SJCRH30 (cell line): ENCODE measurements around the gene FAM72C. TPM values are rescaled to one million over a fixed set of nuclear protein-coding genes. Genes with fewer than 3 reads are reported as not detected.
"Not testable (repeated sequence)": the region's sequence is repeated elsewhere in the genome, so short reads cannot be mapped to it uniquely, and the experiment has no call there.

Source experiments
- DNase-seq, 2 experiments: peaks; one replicate each; pipeline ENCODE4 v3.0.0-alpha.2; 2015 to 2020
- H3K27ac ChIP-seq: fragments of 250-450 bp; sonication (Bioruptor Pico); 2 replicates; pipeline ENCODE4 v1.5.1; 2020; ENCODE audit warnings: mild to moderate bottlenecking, moderate library complexity
- H3K27me3 ChIP-seq: fragments of 250-450 bp; sonication (Bioruptor Pico); 2 replicates; pipeline ENCODE4 v1.5.1; 2020; ENCODE audit warnings: mild to moderate bottlenecking, moderate library complexity
- H3K36me3 ChIP-seq: fragments of 250-450 bp; sonication (Bioruptor Pico); 2 replicates; pipeline ENCODE4 v1.5.1; 2020; ENCODE audit warnings: mild to moderate bottlenecking, moderate library complexity
- H3K4me1 ChIP-seq: fragments of 250-450 bp; sonication (Bioruptor Pico); 2 replicates; pipeline ENCODE4 v1.5.1; 2020; ENCODE audit warnings: mild to moderate bottlenecking, moderate library complexity
- H3K4me3 ChIP-seq: fragments of 250-450 bp; sonication (Bioruptor Pico); 2 replicates; pipeline ENCODE4 v1.5.1; 2020; ENCODE audit warnings: mild to moderate bottlenecking, moderate library complexity
- H3K9me3 ChIP-seq: fragments of 250-450 bp; sonication (Bioruptor Pico); replicated peaks from 2 replicates; pipeline ENCODE4 v1.5.1; 2020; ENCODE audit warnings: mild to moderate bottlenecking, moderate library complexity
- total RNA-seq: library from RNA; depleted of rRNA; stranded (reverse); fragments of >200 nt; shearing (Covaris generic); gene quantifications from 2 replicates; pipeline ENCODE4 v1.2.3, GENCODE V29; 2014; rRNA removed

FAM72C gene
- total RNA-seq = 6.6 and 7.9 TPM in 2 replicates

- H3K4me1 ChIP-seq, H3K36me3 ChIP-seq, H3K27ac ChIP-seq, H3K4me3 ChIP-seq, H3K9me3 ChIP-seq, DNase-seq, H3K27me3 ChIP-seq: not testable (repeated sequence)
Measured at GRCh38 chr1:143971924-143972700, at the start of gene FAM72C. TSS of gene FAM72C (minus strand) at chr1:143971986. CDS start at chr1:143971141, 845 bp downstream.

DNA sequence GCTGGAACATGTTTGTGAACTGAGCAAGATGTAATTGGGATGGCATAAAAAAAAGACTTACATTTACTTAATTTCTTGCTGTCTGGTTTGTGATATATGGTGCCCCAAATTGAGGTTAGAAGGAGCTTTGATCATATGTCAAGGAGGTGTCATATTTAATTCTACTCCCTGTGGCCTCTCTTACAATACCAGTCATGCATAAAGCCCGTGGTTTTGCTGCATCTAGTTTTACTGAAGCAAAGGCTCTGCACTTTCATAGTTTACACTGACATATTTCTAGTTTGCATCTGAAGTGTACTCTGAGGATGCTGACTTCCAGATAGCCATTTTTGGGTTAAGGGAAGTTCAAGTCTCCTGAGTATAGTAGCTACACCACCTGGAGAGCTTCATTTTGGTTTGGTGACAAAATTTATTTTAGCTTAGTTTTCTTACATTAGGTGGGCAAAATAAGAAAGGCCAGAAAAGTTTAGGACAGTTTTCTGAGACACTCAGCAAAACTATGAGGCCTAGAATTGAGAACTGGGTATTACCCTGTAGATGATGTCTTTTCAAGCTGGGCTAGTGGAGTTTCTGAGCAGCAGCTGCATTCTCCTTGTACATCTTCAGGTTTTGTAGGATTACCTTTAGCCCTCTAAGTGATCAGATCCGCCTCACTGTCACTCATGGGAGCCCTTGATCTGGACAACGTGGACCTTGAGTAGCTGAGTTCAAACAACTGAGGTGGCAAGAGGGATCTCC, 48.4 kb upstream of the FAM72C start:
- not testable (repeated sequence) for DNase-seq, H3K4me1 ChIP-seq, H3K36me3 ChIP-seq, H3K9me3 ChIP-seq, H3K27ac ChIP-seq, H3K4me3 ChIP-seq, H3K27me3 ChIP-seq

DNA sequence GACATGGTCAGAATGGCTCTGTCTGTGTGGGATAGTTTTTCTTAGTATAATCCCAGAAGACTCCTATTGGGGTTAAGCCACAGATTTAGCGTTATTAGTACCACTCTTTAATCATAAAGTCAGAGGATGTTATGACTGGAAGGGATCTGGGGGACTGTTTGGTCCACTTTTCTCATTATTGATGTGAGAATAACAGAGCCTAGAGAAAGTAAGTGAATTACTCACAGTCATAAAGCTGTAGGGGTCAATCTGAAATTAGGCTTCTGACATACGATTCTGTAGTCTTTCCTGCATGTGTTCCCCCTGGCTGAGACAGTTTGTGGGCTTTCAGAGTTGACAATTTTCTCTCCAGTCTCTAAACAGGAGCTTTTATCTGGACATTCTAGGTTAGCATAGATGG, 47.3 kb upstream of the FAM72C start:
- H3K4me3 ChIP-seq, DNase-seq, H3K27me3 ChIP-seq, H3K9me3 ChIP-seq, H3K27ac ChIP-seq, H3K4me1 ChIP-seq, H3K36me3 ChIP-seq: not testable (repeated sequence)

DNA sequence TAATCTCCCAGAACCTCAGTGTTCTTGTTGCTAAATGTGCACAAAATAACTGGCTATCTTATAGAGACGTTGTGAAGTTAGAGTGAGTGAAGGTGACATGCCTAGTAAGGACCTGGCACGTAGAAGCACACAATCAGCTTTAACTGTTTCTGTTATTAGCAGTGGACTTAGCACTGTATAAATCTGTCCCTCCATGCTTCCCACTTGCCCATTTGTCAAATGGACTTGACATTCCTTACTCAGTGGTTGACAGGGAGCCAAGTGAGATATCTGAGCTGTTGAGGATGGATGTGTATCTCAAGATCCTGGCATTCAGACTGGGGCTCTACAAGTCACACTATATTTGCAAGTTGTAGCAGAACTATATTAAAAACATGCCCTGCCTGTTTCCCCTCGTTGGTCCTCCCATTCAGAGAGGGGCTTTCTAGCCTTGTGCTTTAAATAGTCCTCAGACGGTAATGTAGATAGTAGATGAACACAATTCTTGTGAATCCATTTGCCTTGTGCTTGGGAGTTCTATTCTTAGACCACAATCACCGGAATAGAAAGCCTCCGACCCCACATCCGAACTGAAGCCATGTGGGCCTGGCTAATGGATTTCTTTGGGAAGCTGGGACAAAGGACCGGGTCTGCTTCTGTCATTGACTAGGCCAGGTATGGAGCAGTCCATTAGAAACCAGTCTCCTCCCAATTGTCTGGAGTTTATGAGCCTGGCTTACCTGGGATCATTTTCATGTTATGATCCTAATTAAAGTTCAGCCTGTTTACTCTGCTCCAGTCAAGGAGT, 43.6 kb upstream of the FAM72C start:
- not testable (repeated sequence) for H3K27ac ChIP-seq, DNase-seq, H3K36me3 ChIP-seq, H3K9me3 ChIP-seq, H3K27me3 ChIP-seq, H3K4me1 ChIP-seq, H3K4me3 ChIP-seq

- not testable (repeated sequence) for H3K36me3 ChIP-seq, H3K4me3 ChIP-seq, H3K4me1 ChIP-seq, H3K9me3 ChIP-seq, H3K27ac ChIP-seq, DNase-seq, H3K27me3 ChIP-seq
Measured at GRCh38 chr1:144014528-144014927, 42.7 kb upstream of the FAM72C start.

GRCh38 chr1:144014121-144014520, 42.3 kb upstream of the FAM72C start:
- H3K4me3 ChIP-seq, DNase-seq, H3K9me3 ChIP-seq, H3K36me3 ChIP-seq, H3K4me1 ChIP-seq, H3K27me3 ChIP-seq, H3K27ac ChIP-seq: not testable (repeated sequence)

GRCh38 chr1:144012168-144012733, 40.5 kb upstream of the FAM72C start:
- DNase-seq = not testable (repeated sequence)

GRCh38 chr1:144009410-144009809, 37.6 kb upstream of the FAM72C start:
- H3K9me3 ChIP-seq, H3K4me1 ChIP-seq: not testable (repeated sequence)

More at GRCh38 chr1:144012168-144012733, 40.5 kb upstream of the FAM72C start:
- H3K4me1 ChIP-seq, H3K27me3 ChIP-seq, H3K9me3 ChIP-seq, H3K4me3 ChIP-seq, H3K27ac ChIP-seq, H3K36me3 ChIP-seq: not testable (repeated sequence)

GRCh38 chr1:144004259-144004658, 32.5 kb upstream of the FAM72C start:
- H3K27me3 ChIP-seq, DNase-seq, H3K4me1 ChIP-seq, H3K36me3 ChIP-seq, H3K4me3 ChIP-seq, H3K9me3 ChIP-seq, H3K27ac ChIP-seq: not testable (repeated sequence)

More at GRCh38 chr1:144009410-144009809, 37.6 kb upstream of the FAM72C start:
- H3K27ac ChIP-seq, DNase-seq, H3K36me3 ChIP-seq, H3K4me3 ChIP-seq, H3K27me3 ChIP-seq: not testable (repeated sequence)

GRCh38 chr1:144003306-144004029, 31.7 kb upstream of the FAM72C start:
- H3K9me3 ChIP-seq, H3K36me3 ChIP-seq, H3K27ac ChIP-seq, H3K27me3 ChIP-seq, H3K4me3 ChIP-seq, DNase-seq, H3K4me1 ChIP-seq: not testable (repeated sequence)

DNA sequence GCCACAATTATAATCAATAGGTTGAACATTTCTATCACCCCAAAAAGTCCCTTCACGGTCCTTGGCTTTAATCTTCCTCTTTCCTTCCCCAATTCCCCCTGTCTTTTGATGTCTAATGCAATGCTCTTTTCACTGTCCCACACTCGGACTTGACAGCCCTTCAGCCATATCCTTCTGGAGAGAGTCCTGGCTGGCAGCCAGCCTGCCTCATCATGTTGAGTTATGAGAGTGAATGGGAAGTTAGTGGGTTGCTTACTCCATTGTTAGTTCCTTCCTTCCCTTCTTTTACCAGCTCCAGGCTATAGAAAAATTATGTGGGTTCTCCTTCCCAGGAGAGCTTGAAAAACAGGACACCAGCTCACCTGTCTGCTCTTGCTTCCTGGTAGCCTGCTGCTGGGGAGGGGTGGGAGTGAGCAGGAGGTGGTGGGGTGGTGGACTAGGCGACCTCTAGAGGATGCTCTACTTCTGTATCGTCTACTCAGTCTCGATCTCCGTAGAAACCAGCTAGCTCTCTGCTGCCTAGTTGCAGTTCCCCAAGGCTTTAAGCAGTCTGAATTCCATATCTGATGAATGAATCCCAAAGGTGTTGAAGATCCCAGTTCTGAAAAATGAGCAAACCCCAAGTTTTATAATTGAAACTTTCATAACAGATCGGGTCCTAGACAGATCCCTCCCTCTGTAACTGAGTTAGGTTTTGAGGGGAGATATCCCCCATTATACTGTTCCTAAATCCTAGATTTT, 30.5 kb upstream of the FAM72C start:
- not testable (repeated sequence) for H3K27me3 ChIP-seq, H3K4me1 ChIP-seq, DNase-seq, H3K27ac ChIP-seq, H3K4me3 ChIP-seq, H3K9me3 ChIP-seq, H3K36me3 ChIP-seq

- H3K9me3 ChIP-seq, H3K36me3 ChIP-seq, H3K4me1 ChIP-seq, H3K4me3 ChIP-seq, H3K27me3 ChIP-seq, H3K27ac ChIP-seq, DNase-seq: not testable (repeated sequence)
Measured at GRCh38 chr1:144001077-144001476, 29.3 kb upstream of the FAM72C start.

- H3K4me1 ChIP-seq, H3K4me3 ChIP-seq, H3K27me3 ChIP-seq, DNase-seq, H3K36me3 ChIP-seq, H3K27ac ChIP-seq, H3K9me3 ChIP-seq: not testable (repeated sequence)
Measured at GRCh38 chr1:143996020-143996419, 24.2 kb upstream of the FAM72C start.
